GM12878 (cell line): ENCODE results near the gene PLA2G5. TPM values are rescaled to one million over a fixed set of nuclear protein-coding genes. Genes with fewer than 3 reads are reported as not detected.
A peak's percentile ranks its signal among the peaks of the same experiment; 100 is the strongest.

Source experiments
- BCL11A ChIP-seq: IDR thresholded peaks from 2 replicates; pipeline ENCODE4 v1.6.1; 2011; ENCODE audit warnings: low read depth, low read length
- CBX3 ChIP-seq: fragments of 200-600 bp; sonication (generic); IDR thresholded peaks from 2 replicates; pipeline ENCODE4 v1.6.1; 2016; ENCODE audit warnings: low read depth, borderline replicate concordance
- CEBPZ ChIP-seq: fragments of 150-350 bp; IDR thresholded peaks from 2 replicates; pipeline ENCODE4 v1.6.1; 2016; ENCODE audit warnings: low read depth, low read length
- EGR1 ChIP-seq, 2 experiments: IDR thresholded peaks; 1 replicate in 1 of 2; 2 replicates in 1 of 2; pipeline ENCODE4 v1.6.1; 2011 to 2012; ENCODE audit warnings: low read depth in 2 of 2, low read length in 2 of 2, borderline replicate concordance in 1 of 2, mild to moderate bottlenecking in 1 of 2, moderate library complexity in 1 of 2
- EZH2 ChIP-seq: IDR thresholded peaks from 2 replicates; pipeline ENCODE4 v1.6.1; 2012; ENCODE audit warnings: low read depth, mild to moderate bottlenecking, control low read depth, inconsistent platforms, low read length, borderline replicate concordance; ENCODE audit not compliant: control insufficient read depth
- FOXM1 ChIP-seq: IDR thresholded peaks from 2 replicates; pipeline ENCODE4 v1.6.1; 2012; ENCODE audit warnings: low read depth, mild to moderate bottlenecking, inconsistent platforms, low read length, moderate library complexity
- GATAD2B ChIP-seq: fragments of 450-650 bp; conservative IDR thresholded peaks from 2 replicates; pipeline ENCODE4 v1.6.1; 2017; ENCODE audit warnings: low read depth, mild to moderate bottlenecking, moderate library complexity
- HDAC2 ChIP-seq: fragments of 200-600 bp; sonication (generic); IDR thresholded peaks from 2 replicates; pipeline ENCODE4 v1.6.1; 2017
- MAX ChIP-seq: IDR thresholded peaks from 2 replicates; pipeline ENCODE4 v1.6.1; 2012; ENCODE audit warnings: low read depth, low read length, improper control_type of control experiment
- MXI1 ChIP-seq: fragments of 150-350 bp; IDR thresholded peaks from 2 replicates; pipeline ENCODE4 v1.6.1; 2011; ENCODE audit warnings: low read depth, mild to moderate bottlenecking, inconsistent platforms, low read length, improper control_type of control experiment
- NR2C1 ChIP-seq: fragments of 450-650 bp; IDR thresholded peaks from 2 replicates; pipeline ENCODE4 v1.6.1; 2017; ENCODE audit warnings: antibody characterized with exemption, mild to moderate bottlenecking, moderate library complexity
- NR2F1 ChIP-seq: fragments of 450-650 bp; conservative IDR thresholded peaks from 2 replicates; pipeline ENCODE4 v1.6.1; 2017; ENCODE audit warnings: mild to moderate bottlenecking
- POLR2AphosphoS5 ChIP-seq: IDR thresholded peaks from 2 replicates; pipeline ENCODE4 v1.6.1; 2011; ENCODE audit warnings: mild to moderate bottlenecking, low read length, inconsistent platforms
- POU2F2 ChIP-seq: IDR thresholded peaks from 3 replicates; pipeline ENCODE4 v1.6.1; 2011; ENCODE audit warnings: low read depth, mild to moderate bottlenecking, low read length, borderline replicate concordance
- RCOR1 ChIP-seq: conservative IDR thresholded peaks from 2 replicates; pipeline ENCODE4 v1.6.1; 2012; ENCODE audit warnings: low read depth, low read length, improper control_type of control experiment
- SMAD1 ChIP-seq: fragments of 450-650 bp; IDR thresholded peaks from 2 replicates; pipeline ENCODE4 v1.6.1; 2018; ENCODE audit warnings: mild to moderate bottlenecking, low read depth; ENCODE audit not compliant: partially characterized antibody
- SP1 ChIP-seq: IDR thresholded peaks from one replicate; pipeline ENCODE4 v1.6.1; 2011; ENCODE audit warnings: low read depth, low read length
- SREBF2 ChIP-seq: IDR thresholded peaks from 2 replicates; pipeline ENCODE4 v1.6.1; 2012; ENCODE audit warnings: mild to moderate bottlenecking, low read length
- TCF7 ChIP-seq: IDR thresholded peaks from 2 replicates; pipeline ENCODE4 v1.6.1; 2014; ENCODE audit warnings: antibody characterized with exemption, borderline replicate concordance
- ZBTB11 ChIP-seq: fragments of 450-650 bp; formaldehyde crosslinking; IDR thresholded peaks from 2 replicates; pipeline ENCODE4 v1.5.0; 2022; ENCODE audit warnings: mild to moderate bottlenecking, missing genetic modification characterization
- ZBTB33 ChIP-seq: fragments of 450-650 bp; IDR thresholded peaks from 2 replicates; pipeline ENCODE4 v1.6.1; 2017; ENCODE audit warnings: mild to moderate bottlenecking
- ZNF207 ChIP-seq: fragments of 450-650 bp; IDR thresholded peaks from 2 replicates; pipeline ENCODE4 v1.6.1; 2014; ENCODE audit warnings: antibody characterized with exemption, mild to moderate bottlenecking, borderline replicate concordance
- polyA plus RNA-seq, 11 experiments: library from polyadenylated mRNA; depleted of rRNA in 4 of 11; unstranded in 6 of 11; stranded (reverse) in 5 of 11; fragments of >200 nt; fragmentation: Nextera tagmentation in 4 of 11; fragmentation: Illumina TruSeq in 1 of 11; extraction: Ambion mirVana in 4 of 11; extraction: Trizol in 1 of 11; gene quantifications; 1 replicate in 1 of 11; 2 replicates in 10 of 11; pipeline versions ENCODE4 v1.2.1 to v1.2.3, GENCODE V29; 2011 to 2016; ENCODE audit warnings: inconsistent platforms in 2 of 11, missing spikeins in 2 of 11, low read depth in 1 of 11
- total RNA-seq, 4 experiments: library from RNA; depleted of rRNA in 3 of 4; stranded (reverse); fragments of >200 nt in 3 of 4; fragmentation: Illumina TruSeq in 1 of 4; extraction: Trizol in 1 of 4; gene quantifications; 2 replicates each; pipeline versions ENCODE4 v1.2.1 to v1.2.3, GENCODE V29; 2013 to 2021

Gene PLA2G5
- total and polyA plus RNA-seq, 10 of the 15 experiments (the other 5 are each of a cell fraction or from before 2014, with no cell fraction given) = 0.10 to 0.19 (median 0.17) TPM; not detected in 7

GRCh38 chr1:20126041-20126805 is 56.2 kb downstream of the PLA2G5 start (continued):
- TF ChIP-seq ZBTB33 (no peak), ZBTB11 (CRISPR knock-in tag) (no peak), GATAD2B (peak; percentile 71; the same call in 1 of the 2 replicates), SMAD1 (no peak), HDAC2 (no peak), EZH2 (no peak), RCOR1 (0 out of 2 replicates have a peak, but pooled peaks have one; percentile 71), SP1 (no peak), TCF7 (no peak), POLR2AphosphoS5 (no peak), BCL11A (peak; percentile 60; the same call in 1 of the 2 replicates), NR2F1 (peak; percentile 96), EGR1 (IDR thresholded peaks at IDR 0.05; ENCODE audit: borderline replicate concordance in 1 of 2, low read depth in 2 of 2, low read length in 2 of 2) (no peak), CBX3 (no peak), MAX (peak; percentile 75), CEBPZ (no peak), MXI1 (no peak), ZNF207 (no peak), FOXM1 (peak; percentile 47; the same call in 1 of the 2 replicates), POU2F2 (0 out of 3 replicates have a peak, but pooled peaks have one; percentile 60), SREBF2 (no peak), NR2C1 (no peak)
